DOHH2 (cell line): ENCODE measurements around the gene TRAF1.

Experiments used
- EZH2phosphoT487 ChIP-seq: fragments of 200-600 bp; sonication (generic); IDR thresholded peaks from 2 replicates; pipeline ENCODE4 v1.6.1; 2017; ENCODE audit warnings: borderline replicate concordance, mild to moderate bottlenecking, antibody characterized with exemption, low read length, moderate library complexity, mixed read lengths
- TF ChIP-seq, protein P1 (sequence below): fragments of 200-600 bp; sonication (generic); IDR thresholded peaks from one replicate; pipeline ENCODE4 v1.5.1; 2014; ENCODE audit warnings: antibody characterized with exemption, mild to moderate bottlenecking, low read depth, low read length; ENCODE audit not compliant: poor library complexity, severe bottlenecking

DNA sequence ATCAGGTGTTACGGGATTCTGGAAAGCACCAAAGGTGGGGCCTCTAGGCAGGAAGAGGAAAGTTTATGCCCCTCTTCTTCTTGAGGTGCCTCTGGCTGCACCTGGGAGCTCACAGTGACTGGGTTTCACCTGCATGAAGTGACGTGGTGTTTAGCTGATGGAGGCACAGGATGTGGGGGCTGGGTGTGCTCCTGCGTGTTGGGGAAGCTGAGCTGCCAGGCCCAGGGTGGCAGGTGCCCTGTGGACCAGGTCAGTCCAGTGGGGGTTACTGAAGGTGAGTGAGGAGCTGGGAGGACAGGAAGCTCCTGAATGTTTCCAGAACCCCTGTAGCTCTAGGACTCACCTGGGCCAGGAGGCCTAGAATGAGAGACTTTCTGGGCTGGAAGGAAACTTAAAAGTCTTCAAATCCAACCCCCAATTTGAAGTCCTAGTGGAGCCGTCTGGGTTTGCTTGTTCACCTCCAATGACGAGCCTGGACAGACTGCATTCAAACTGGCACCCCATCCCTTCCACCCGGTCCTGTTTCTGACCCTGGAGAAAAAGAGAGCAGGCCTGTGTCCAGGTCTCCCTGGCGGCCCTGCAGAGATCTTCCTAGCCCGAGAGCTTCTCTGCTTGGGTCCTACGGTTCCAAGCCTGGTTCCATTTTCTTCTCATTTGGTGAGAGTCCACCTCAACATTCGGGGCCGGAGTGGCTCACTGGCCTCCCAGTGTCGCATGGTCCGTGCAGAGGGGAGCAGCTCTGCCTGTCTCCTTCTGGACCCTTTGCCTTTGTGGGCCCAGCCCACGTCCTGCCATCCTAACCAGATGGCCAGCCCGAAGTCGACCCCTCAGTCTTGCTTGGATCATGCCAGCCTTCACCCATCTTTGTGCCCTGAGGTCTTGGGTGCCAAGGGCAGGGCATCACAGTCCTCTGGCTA lies 22.3 kb downstream of the TRAF1 start:
- TF ChIP-seq, protein P1, sequence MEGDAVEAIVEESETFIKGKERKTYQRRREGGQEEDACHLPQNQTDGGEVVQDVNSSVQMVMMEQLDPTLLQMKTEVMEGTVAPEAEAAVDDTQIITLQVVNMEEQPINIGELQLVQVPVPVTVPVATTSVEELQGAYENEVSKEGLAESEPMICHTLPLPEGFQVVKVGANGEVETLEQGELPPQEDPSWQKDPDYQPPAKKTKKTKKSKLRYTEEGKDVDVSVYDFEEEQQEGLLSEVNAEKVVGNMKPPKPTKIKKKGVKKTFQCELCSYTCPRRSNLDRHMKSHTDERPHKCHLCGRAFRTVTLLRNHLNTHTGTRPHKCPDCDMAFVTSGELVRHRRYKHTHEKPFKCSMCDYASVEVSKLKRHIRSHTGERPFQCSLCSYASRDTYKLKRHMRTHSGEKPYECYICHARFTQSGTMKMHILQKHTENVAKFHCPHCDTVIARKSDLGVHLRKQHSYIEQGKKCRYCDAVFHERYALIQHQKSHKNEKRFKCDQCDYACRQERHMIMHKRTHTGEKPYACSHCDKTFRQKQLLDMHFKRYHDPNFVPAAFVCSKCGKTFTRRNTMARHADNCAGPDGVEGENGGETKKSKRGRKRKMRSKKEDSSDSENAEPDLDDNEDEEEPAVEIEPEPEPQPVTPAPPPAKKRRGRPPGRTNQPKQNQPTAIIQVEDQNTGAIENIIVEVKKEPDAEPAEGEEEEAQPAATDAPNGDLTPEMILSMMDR = no peak
- no peak for TF ChIP-seq EZH2phosphoT487
